Neuronal stem cell (in vitro differentiated cells): ENCODE results near the gene FEZ2.

Source experiments
- DNase-seq: peaks from one replicate; pipeline ENCODE4 v3.0.0-alpha.2; 2013; ENCODE audit warnings: low spot score
- H2AFZ ChIP-seq: one replicate; pipeline ENCODE4 v1.6.1; 2013; ENCODE audit warnings: mild to moderate bottlenecking, low read length, inconsistent platforms
- H2AK5ac ChIP-seq: 2 replicates; pipeline ENCODE4 v1.6.1; 2013; ENCODE audit warnings: low read depth, mild to moderate bottlenecking, inconsistent platforms, low read length, moderate library complexity, mixed read lengths
- H2BK120ac ChIP-seq: 2 replicates; pipeline ENCODE4 v1.6.1; 2013; ENCODE audit warnings: low read depth, mild to moderate bottlenecking, inconsistent platforms, low read length, moderate library complexity, mixed read lengths
- H2BK12ac ChIP-seq: one replicate; pipeline ENCODE4 v1.6.1; 2013; ENCODE audit warnings: low read length, inconsistent platforms
- H2BK15ac ChIP-seq: 2 replicates; pipeline ENCODE4 v1.6.1; 2013; ENCODE audit warnings: mild to moderate bottlenecking, low read length, inconsistent platforms, mixed read lengths
- H2BK5ac ChIP-seq: one replicate; pipeline ENCODE4 v1.6.1; 2013; ENCODE audit warnings: inconsistent platforms, mild to moderate bottlenecking, low read length, moderate library complexity
- H3K14ac ChIP-seq: one replicate; pipeline ENCODE4 v1.6.1; 2013; ENCODE audit warnings: low read length, inconsistent platforms
- H3K18ac ChIP-seq: 2 replicates; pipeline ENCODE4 v1.6.1; 2013; ENCODE audit warnings: low read length, inconsistent platforms
- H3K23ac ChIP-seq: 2 replicates; pipeline ENCODE4 v1.6.1; 2013; ENCODE audit warnings: low read depth, mild to moderate bottlenecking, mixed read lengths, low read length, inconsistent platforms; ENCODE audit not compliant: poor library complexity
- H3K27ac ChIP-seq: replicated peaks from 3 replicates; pipeline ENCODE4 v1.5.1; 2013; ENCODE audit warnings: low read length, inconsistent platforms
- H3K27me3 ChIP-seq, 3 experiments: 2 replicates each; pipeline ENCODE4 v1.6.1; 2013; ENCODE audit warnings: low read length in 3 of 3, mild to moderate bottlenecking in 2 of 3, inconsistent platforms in 1 of 3, low read depth in 1 of 3, mixed read lengths in 1 of 3, moderate library complexity in 1 of 3; ENCODE audit not compliant: control insufficient read depth in 3 of 3, insufficient read depth in 3 of 3
- H3K36me3 ChIP-seq, 2 donors: replicated peaks in 1 of 2; 2 replicates each; pipeline ENCODE4 v1.6.1; 2013; ENCODE audit warnings: low read length in 2 of 2; ENCODE audit not compliant: control insufficient read depth in 2 of 2, insufficient read depth in 2 of 2
- H3K4ac ChIP-seq: 2 replicates; pipeline ENCODE4 v1.6.1; 2013; ENCODE audit warnings: inconsistent platforms, mild to moderate bottlenecking, low read length, moderate library complexity
- H3K4me1 ChIP-seq, 2 donors: 1 replicate in 1 of 2; 2 replicates in 1 of 2; pipeline ENCODE4 v1.6.1; 2013; ENCODE audit warnings: low read length in 2 of 2, low read depth in 1 of 2; ENCODE audit not compliant: control insufficient read depth in 2 of 2, insufficient read depth in 1 of 2
- H3K4me2 ChIP-seq: one replicate; pipeline ENCODE4 v1.6.1; 2013; ENCODE audit warnings: mild to moderate bottlenecking, low read length, inconsistent platforms; ENCODE audit not compliant: insufficient read depth, poor library complexity, severe bottlenecking
- H3K4me3 ChIP-seq, 2 donors: 2 replicates each; pipeline ENCODE4 v1.5.1; 2013; ENCODE audit warnings: low read length in 2 of 2, mild to moderate bottlenecking in 2 of 2, inconsistent platforms in 1 of 2, moderate library complexity in 1 of 2
- H3K79me1 ChIP-seq: one replicate; pipeline ENCODE4 v1.6.1; 2013; ENCODE audit warnings: low read depth, mild to moderate bottlenecking, inconsistent platforms, low read length, moderate library complexity
- H3K9ac ChIP-seq: one replicate; pipeline ENCODE4 v1.6.1; 2013; ENCODE audit warnings: mild to moderate bottlenecking, low read depth, low read length, inconsistent platforms; ENCODE audit not compliant: poor library complexity
- H3K9me3 ChIP-seq, 2 donors: replicated peaks in 1 of 2; 2 replicates each; pipeline versions ENCODE3 to v1.6.1; 2013; ENCODE audit warnings: low read length in 2 of 2, mild to moderate bottlenecking in 2 of 2, inconsistent platforms in 1 of 2, low read depth in 1 of 2, mixed read lengths in 1 of 2, moderate library complexity in 1 of 2; ENCODE audit not compliant: control insufficient read depth in 2 of 2, insufficient read depth in 1 of 2
- H4K8ac ChIP-seq: one replicate; pipeline ENCODE4 v1.6.1; 2013; ENCODE audit warnings: low read depth, mild to moderate bottlenecking, inconsistent platforms, low read length, moderate library complexity
- H4K91ac ChIP-seq: one replicate; pipeline ENCODE4 v1.6.1; 2013; ENCODE audit warnings: low read length, low read depth, mild to moderate bottlenecking, inconsistent platforms; ENCODE audit not compliant: poor library complexity
- WGBS, 2 donors: extraction: QIAGEN DNeasy Blood & Tissue Kit; methylation state at CpG; one replicate each; pipeline ENCODE4 v1.1.7; 2013; ENCODE audit warnings: missing lambda C conversion rate in 2 of 2, mixed read lengths in 1 of 2; ENCODE audit not compliant: insufficient read length in 2 of 2, insufficient replicate concordance in 1 of 2; ENCODE audit errors: extremely low coverage in 2 of 2; 5-methylcytosine and 5-hydroxymethylcytosine counted together

FEZ2 gene

DNA sequence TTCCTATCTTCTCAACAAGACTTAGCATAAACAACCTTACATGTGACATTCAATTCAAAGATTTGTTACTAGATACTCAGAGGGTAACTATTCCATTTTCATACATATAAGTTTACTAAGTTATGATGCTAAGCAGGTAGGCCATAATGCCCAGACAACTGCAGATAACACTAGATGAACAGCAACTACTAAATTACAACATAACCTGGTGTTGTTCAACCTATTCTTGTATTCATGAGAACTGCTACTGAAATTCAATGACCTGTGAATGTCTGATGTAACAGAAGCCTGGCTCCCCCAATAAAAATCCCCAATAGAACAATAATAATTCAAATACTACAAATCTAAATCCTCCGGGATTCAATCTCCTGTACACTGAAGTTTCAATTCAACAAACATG, 24.8 kb downstream of the FEZ2 start:
- Histone ChIP-seq H2AK5ac (no peak overlapping the region), H4K91ac (no peak overlapping the region), H3K4ac (no peak overlapping the region), H3K9me3 (no peaks in the 10 kb centered on the region), H4K8ac (no peak overlapping the region), H3K18ac (no peak overlapping the region), H3K14ac (no peak overlapping the region), H3K4me3 (no peak overlapping the region), H3K36me3 (peaks cover 0 to 75% of the 10 kb centered on the region in 2 donors), H2BK15ac (no peak overlapping the region), H3K4me2 (no peak overlapping the region), H2BK5ac (no peak overlapping the region), H3K27me3 (no peaks in the 10 kb centered on the region), H2AFZ (no peak overlapping the region), H3K4me1 (peaks cover 1 to 6% of the 10 kb centered on the region in 2 donors), H3K27ac (no peak overlapping the region), H3K9ac (no peak overlapping the region), H2BK12ac (no peak overlapping the region), H2BK120ac (no peak overlapping the region), H3K23ac (no peak overlapping the region), H3K79me1 (no peaks in the 10 kb centered on the region)
- DNase-seq, result no peak
- no CpG with 5 or more reads among the region's 1 CpG for WGBS, 2 donors

- DNase-seq, result no peak
- no peak overlapping the region for H4K8ac ChIP-seq
- H2BK15ac ChIP-seq, result no peak overlapping the region
- H3K4me1 ChIP-seq, result peaks cover 1 to 6% of the 10 kb centered on the region in 2 donors
- H4K91ac ChIP-seq, result no peak overlapping the region
- H3K4ac ChIP-seq, result no peak overlapping the region
- H3K79me1 ChIP-seq, result no peaks in the 10 kb centered on the region
- H3K18ac ChIP-seq, result no peak overlapping the region
- H3K27me3 ChIP-seq, result no peaks in the 10 kb centered on the region
- no peak overlapping the region for H3K4me2 ChIP-seq
- no peak overlapping the region for H2AK5ac ChIP-seq
- no peaks in the 10 kb centered on the region for H3K9me3 ChIP-seq
- H3K23ac ChIP-seq, result no peak overlapping the region
- H3K14ac ChIP-seq, result no peak overlapping the region
- no peak overlapping the region for H2BK120ac ChIP-seq
- H3K4me3 ChIP-seq, result no peak overlapping the region
- no peak overlapping the region for H2BK5ac ChIP-seq
- H3K27ac ChIP-seq, result no peak overlapping the region
- no CpG with 5 or more reads among the region's 4 CpGs for WGBS, 2 donors
- H3K9ac ChIP-seq, result no peak overlapping the region
- peaks cover 0 to 70% of the 10 kb centered on the region in 2 donors for H3K36me3 ChIP-seq
- H2BK12ac ChIP-seq, result no peak overlapping the region
- no peak overlapping the region for H2AFZ ChIP-seq
These were observed 25.3 kb downstream of the FEZ2 start for GRCh38 chr2:36572719-36573059.

DNA sequence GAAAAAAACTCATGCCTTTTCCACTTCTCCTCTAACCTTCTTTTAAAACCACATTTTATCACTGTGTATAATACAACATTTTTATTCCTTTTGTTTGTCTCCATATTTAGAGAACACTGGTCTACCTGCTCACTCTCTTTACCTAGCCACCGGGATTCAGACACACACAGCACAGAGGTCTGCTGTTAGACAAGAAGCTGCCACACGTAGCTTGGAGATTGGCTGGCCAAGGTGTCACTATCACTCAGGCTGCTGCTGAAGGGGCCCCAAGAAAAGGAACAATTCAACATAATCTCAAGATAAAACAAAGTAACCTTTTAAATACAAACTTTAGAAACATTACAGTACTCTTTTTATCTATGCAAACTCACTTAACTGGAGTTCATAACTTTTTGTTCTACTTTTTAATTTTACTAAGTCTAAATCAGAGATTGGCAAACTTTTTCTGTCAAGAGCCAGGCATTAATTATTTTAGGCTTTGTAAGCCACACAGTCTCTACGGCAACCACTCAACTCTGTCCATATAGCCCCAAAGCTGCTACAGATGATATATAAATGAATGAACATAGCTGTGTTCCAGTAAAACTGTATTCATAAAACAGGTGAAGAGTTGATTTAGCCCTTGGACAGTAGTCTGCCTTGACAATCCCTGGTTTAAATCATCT, 25.8 kb downstream of the FEZ2 start:
- no peak overlapping the region for H4K91ac ChIP-seq
- no peak overlapping the region for H4K8ac ChIP-seq
- no peak overlapping the region for H3K14ac ChIP-seq
- H3K4me3 ChIP-seq, result no peak overlapping the region
- H3K27me3 ChIP-seq, result no peaks in the 10 kb centered on the region
- no peak overlapping the region for H2AK5ac ChIP-seq
- no peak overlapping the region for H3K18ac ChIP-seq
- no peak for DNase-seq
- H3K4me1 ChIP-seq, result peaks cover 1 to 6% of the 10 kb centered on the region in 2 donors
- H2BK12ac ChIP-seq, result no peak overlapping the region
- H3K4me2 ChIP-seq, result no peak overlapping the region
- H2BK15ac ChIP-seq, result no peak overlapping the region
- no peak overlapping the region for H2BK120ac ChIP-seq
- H2AFZ ChIP-seq, result no peak overlapping the region
- peaks cover 0 to 65% of the 10 kb centered on the region in 2 donors for H3K36me3 ChIP-seq
- no peak overlapping the region for H3K4ac ChIP-seq
- H3K9ac ChIP-seq, result no peak overlapping the region
- H3K27ac ChIP-seq, result no peak overlapping the region
- no peaks in the 10 kb centered on the region for H3K79me1 ChIP-seq
- no peaks in the 10 kb centered on the region for H3K9me3 ChIP-seq
- no peak overlapping the region for H3K23ac ChIP-seq
- no peak overlapping the region for H2BK5ac ChIP-seq
- WGBS, 2 donors, result no CpG with 5 or more reads among the region's 3 CpGs

- Histone ChIP-seq H3K4me1 (peaks cover 1 to 6% of the 10 kb centered on the region in 2 donors), H2AFZ (no peak overlapping the region), H3K18ac (no peak overlapping the region), H3K4me2 (no peak overlapping the region), H3K79me1 (no peaks in the 10 kb centered on the region), H3K4me3 (no peak overlapping the region), H3K27me3 (no peaks in the 10 kb centered on the region), H4K8ac (no peak overlapping the region), H4K91ac (no peak overlapping the region), H3K9me3 (no peaks in the 10 kb centered on the region), H3K23ac (no peak overlapping the region), H3K4ac (no peak overlapping the region), H2BK5ac (no peak overlapping the region), H3K14ac (no peak overlapping the region), H3K9ac (no peak overlapping the region), H2AK5ac (no peak overlapping the region), H2BK15ac (no peak overlapping the region), H3K36me3 (peaks cover 4 to 67% of the 10 kb centered on the region in 2 donors), H2BK120ac (no peak overlapping the region), H3K27ac (no peak overlapping the region), H2BK12ac (no peak overlapping the region)
- no CpG with 5 or more reads among the region's 1 CpG for WGBS, 2 donors
- no peak for DNase-seq
These were observed 27.6 kb downstream of the FEZ2 start for GRCh38 chr2:36570416-36570815.
